ENCODE measurements around the gene PEBP1.

Gene PEBP1

GRCh38 chr12:118187751-118188435 is 52.0 kb downstream of the PEBP1 start:
- FAIRE-seq (no peak), DNase-seq (ENCODE audit: insufficient read length, low spot score) (no peak)
- TF ChIP-seq SPI1 (IDR thresholded peaks at IDR 0.05; ENCODE audit: low read depth, low read length) (no peak), POLR2AphosphoS5 (IDR thresholded peaks at IDR 0.05; ENCODE audit: low read depth, low read length) (no peak), POU2F2 (IDR thresholded peaks at IDR 0.05; ENCODE audit: low read depth, low read length) (no peak), POLR2A (IDR thresholded peaks at IDR 0.05; ENCODE audit: low read depth, low read length) (no peak), TAF1 (IDR thresholded peaks at IDR 0.05; ENCODE audit: low read depth, low read length) (no peak), PAX5 (IDR thresholded peaks at IDR 0.05; ENCODE audit: insufficient read depth, low read length, severe bottlenecking) (no peak)

GRCh38 chr12:118188690-118189371 is 52.9 kb downstream of the PEBP1 start:
- TF ChIP-seq POLR2AphosphoS5 (IDR thresholded peaks at IDR 0.05; ENCODE audit: low read depth, low read length) (no peak), SPI1 (IDR thresholded peaks at IDR 0.05; ENCODE audit: low read depth, low read length) (no peak), PAX5 (IDR thresholded peaks at IDR 0.05; ENCODE audit: insufficient read depth, low read length, severe bottlenecking) (no peak), TAF1 (IDR thresholded peaks at IDR 0.05; ENCODE audit: low read depth, low read length) (no peak), POLR2A (IDR thresholded peaks at IDR 0.05; ENCODE audit: low read depth, low read length) (no peak), POU2F2 (IDR thresholded peaks at IDR 0.05; ENCODE audit: low read depth, low read length) (no peak)
- no peak for DNase-seq (ENCODE audit: insufficient read length, low spot score)
- no peak for FAIRE-seq

GRCh38 chr12:118189741-118190191 is 53.8 kb downstream of the PEBP1 start:
- FAIRE-seq: no peak
- TF ChIP-seq POLR2A (IDR thresholded peaks at IDR 0.05; ENCODE audit: low read depth, low read length): no peak
- TF ChIP-seq POU2F2 (IDR thresholded peaks at IDR 0.05; ENCODE audit: low read depth, low read length): no peak
- no peak for TF ChIP-seq TAF1 (IDR thresholded peaks at IDR 0.05; ENCODE audit: low read depth, low read length)
- no peak for TF ChIP-seq SPI1 (IDR thresholded peaks at IDR 0.05; ENCODE audit: low read depth, low read length)
- no peak for TF ChIP-seq PAX5 (IDR thresholded peaks at IDR 0.05; ENCODE audit: insufficient read depth, low read length, severe bottlenecking)
- no peak for TF ChIP-seq POLR2AphosphoS5 (IDR thresholded peaks at IDR 0.05; ENCODE audit: low read depth, low read length)
- no peak for DNase-seq (ENCODE audit: insufficient read length, low spot score)

- no peak for DNase-seq (ENCODE audit: insufficient read length, low spot score)
- no peak for TF ChIP-seq POLR2AphosphoS5 (IDR thresholded peaks at IDR 0.05; ENCODE audit: low read depth, low read length)
- FAIRE-seq: no peak
These were observed 54.3 kb downstream of the PEBP1 start for GRCh38 chr12:118190266-118190665.

GRCh38 chr12:118193477-118193876 is 57.6 kb downstream of the PEBP1 start:
- DNase-seq (ENCODE audit: insufficient read length, low spot score): no peak
- no peak for FAIRE-seq
- TF ChIP-seq SPI1 (IDR thresholded peaks at IDR 0.05; ENCODE audit: low read depth, low read length) (no peak), POLR2AphosphoS5 (IDR thresholded peaks at IDR 0.05; ENCODE audit: low read depth, low read length) (no peak), POLR2A (IDR thresholded peaks at IDR 0.05; ENCODE audit: low read depth, low read length) (no peak), POU2F2 (IDR thresholded peaks at IDR 0.05; ENCODE audit: low read depth, low read length) (no peak), PAX5 (IDR thresholded peaks at IDR 0.05; ENCODE audit: insufficient read depth, low read length, severe bottlenecking) (no peak), TAF1 (IDR thresholded peaks at IDR 0.05; ENCODE audit: low read depth, low read length) (no peak)

GRCh38 chr12:118193958-118194357 is 58.0 kb downstream of the PEBP1 start:
- no peak for TF ChIP-seq PAX5 (IDR thresholded peaks at IDR 0.05; ENCODE audit: insufficient read depth, low read length, severe bottlenecking)
- TF ChIP-seq POU2F2 (IDR thresholded peaks at IDR 0.05; ENCODE audit: low read depth, low read length): no peak
- TF ChIP-seq POLR2AphosphoS5 (IDR thresholded peaks at IDR 0.05; ENCODE audit: low read depth, low read length): no peak
- TF ChIP-seq TAF1 (IDR thresholded peaks at IDR 0.05; ENCODE audit: low read depth, low read length): no peak
- no peak for TF ChIP-seq SPI1 (IDR thresholded peaks at IDR 0.05; ENCODE audit: low read depth, low read length)
- no peak for TF ChIP-seq POLR2A (IDR thresholded peaks at IDR 0.05; ENCODE audit: low read depth, low read length)
- FAIRE-seq (no peak), DNase-seq (ENCODE audit: insufficient read length, low spot score) (no peak)

Data from GM12891 (cell line).